Effector memory CD8-positive, alpha-beta T cell (primary cell): ENCODE measurements around the gene ACTMAP.
"Not testable (repeated sequence)": the region's sequence is repeated elsewhere in the genome, so short reads cannot be mapped to it uniquely, and the experiment has no call there.

Source experiments
- ATAC-seq: fragments of 150-1000 bp; cut with Tn5 transposase; replicated peaks from 2 replicates; pipeline ENCODE4 v1.10.0; 2021; ENCODE audit warnings: mild to moderate bottlenecking, moderate library complexity
- DNase-seq, 3 experiments: peaks; one replicate each; pipeline ENCODE4 v3.0.0; 2021
- H3K27ac Mint-ChIP-seq, 2 donors: one replicate each; pipeline ENCODE4 v1.8.0; 2022; ENCODE audit warnings: mild to moderate bottlenecking in 2 of 2, mixed read lengths in 2 of 2, moderate library complexity in 2 of 2
- H3K27me3 Mint-ChIP-seq, 2 donors: one replicate each; pipeline ENCODE4 v1.8.0; 2022; ENCODE audit warnings: mixed read lengths in 2 of 2
- H3K36me3 Mint-ChIP-seq: one replicate; pipeline ENCODE4 v1.8.0; 2022; ENCODE audit warnings: mild to moderate bottlenecking, moderate library complexity, mixed read lengths; ENCODE audit not compliant: insufficient read depth
- H3K4me1 Mint-ChIP-seq, 2 donors: one replicate each; pipeline ENCODE4 v1.8.0; 2022; ENCODE audit warnings: low read depth in 2 of 2, mixed read lengths in 2 of 2
- H3K4me3 Mint-ChIP-seq, 2 donors: one replicate each; pipeline ENCODE4 v1.8.0; 2022; ENCODE audit warnings: mild to moderate bottlenecking in 2 of 2, mixed read lengths in 2 of 2, moderate library complexity in 2 of 2
- H3K9me3 Mint-ChIP-seq, 2 donors: one replicate each; pipeline ENCODE4 v1.8.0; 2022; ENCODE audit warnings: mixed read lengths in 2 of 2

Gene ACTMAP

GRCh38 chr19:40733149-40733548 lies 17.1 kb downstream of the ACTMAP start:
- DNase-seq (no peak), ATAC-seq (no peak)
- Mint-ChIP-seq H3K4me1 (no peaks in the 10 kb centered on the region), H3K36me3 (peaks cover 44% of the 10 kb centered on the region), H3K9me3 (no peaks in the 10 kb centered on the region), H3K27me3 (no peaks in the 10 kb centered on the region), H3K27ac (peak overlapping the region in 1 of 2 donors; percentile 52), H3K4me3 (no peak overlapping the region)

- H3K9me3 Mint-ChIP-seq, DNase-seq, H3K27ac Mint-ChIP-seq, H3K27me3 Mint-ChIP-seq, H3K4me3 Mint-ChIP-seq, H3K4me1 Mint-ChIP-seq, ATAC-seq: not testable (repeated sequence)
- H3K36me3 Mint-ChIP-seq: peaks cover 41% of the 10 kb centered on the region
Observed at GRCh38 chr19:40732304-40732703, 18.0 kb downstream of the ACTMAP start.

- not testable (repeated sequence) for H3K4me3 Mint-ChIP-seq, H3K27ac Mint-ChIP-seq, DNase-seq, H3K27me3 Mint-ChIP-seq, ATAC-seq, H3K4me1 Mint-ChIP-seq, H3K9me3 Mint-ChIP-seq
- peaks cover 45% of the 10 kb centered on the region for H3K36me3 Mint-ChIP-seq
Observed at GRCh38 chr19:40730065-40730464, 20.2 kb downstream of the ACTMAP start.

- H3K27ac Mint-ChIP-seq: no peak overlapping the region
- no peak overlapping the region for H3K4me3 Mint-ChIP-seq
- peaks cover 5 to 19% of the 10 kb centered on the region in 2 donors for H3K4me1 Mint-ChIP-seq
- no peak for DNase-seq
- H3K9me3 Mint-ChIP-seq: no peaks in the 10 kb centered on the region
- no peak for ATAC-seq
- no peaks in the 10 kb centered on the region for H3K27me3 Mint-ChIP-seq
- H3K36me3 Mint-ChIP-seq: peaks cover 20% of the 10 kb centered on the region
Observed at GRCh38 chr19:40726279-40726678, 24.0 kb downstream of the ACTMAP start.

GRCh38 chr19:40724855-40725254 lies 25.4 kb downstream of the ACTMAP start:
- DNase-seq: no peak
- no peak overlapping the region for H3K27ac Mint-ChIP-seq
- peaks cover 16% of the 10 kb centered on the region for H3K36me3 Mint-ChIP-seq
- H3K4me1 Mint-ChIP-seq: peaks cover 17 to 32% of the 10 kb centered on the region in 2 donors
- no peaks in the 10 kb centered on the region for H3K27me3 Mint-ChIP-seq
- no peaks in the 10 kb centered on the region for H3K9me3 Mint-ChIP-seq
- no peak overlapping the region for H3K4me3 Mint-ChIP-seq
- ATAC-seq: no peak

GRCh38 chr19:40724315-40724714 lies 26.0 kb downstream of the ACTMAP start:
- no peak overlapping the region for H3K4me3 Mint-ChIP-seq

GRCh38 chr19:40723661-40724254 lies 26.5 kb downstream of the ACTMAP start:
- H3K4me1 Mint-ChIP-seq: peaks cover 22 to 37% of the 10 kb centered on the region in 2 donors
- no peaks in the 10 kb centered on the region for H3K9me3 Mint-ChIP-seq
- no peak overlapping the region for H3K27ac Mint-ChIP-seq
- H3K4me3 Mint-ChIP-seq: no peak overlapping the region
- H3K36me3 Mint-ChIP-seq: peaks cover 15% of the 10 kb centered on the region
- ATAC-seq: no peak
- no peaks in the 10 kb centered on the region for H3K27me3 Mint-ChIP-seq
- no peak for DNase-seq

More at GRCh38 chr19:40724315-40724714, 26.0 kb downstream of the ACTMAP start:
- peaks cover 18 to 37% of the 10 kb centered on the region in 2 donors for H3K4me1 Mint-ChIP-seq
- ATAC-seq (no peak), DNase-seq (no peak)
- H3K36me3 Mint-ChIP-seq: peaks cover 15% of the 10 kb centered on the region
- no peak overlapping the region for H3K27ac Mint-ChIP-seq
- no peaks in the 10 kb centered on the region for H3K27me3 Mint-ChIP-seq
- H3K9me3 Mint-ChIP-seq: no peaks in the 10 kb centered on the region

- peaks cover 35 to 42% of the 10 kb centered on the region in 2 donors for H3K4me1 Mint-ChIP-seq
- H3K9me3 Mint-ChIP-seq: no peaks in the 10 kb centered on the region
- no peaks in the 10 kb centered on the region for H3K27me3 Mint-ChIP-seq
- H3K27ac Mint-ChIP-seq: no peak overlapping the region
- peaks cover 10% of the 10 kb centered on the region for H3K36me3 Mint-ChIP-seq
- no peak for ATAC-seq
- H3K4me3 Mint-ChIP-seq: no peak overlapping the region
- DNase-seq: no peak
Observed at GRCh38 chr19:40721936-40722661, 28.2 kb downstream of the ACTMAP start.

GRCh38 chr19:40721140-40721486 lies 29.2 kb downstream of the ACTMAP start:
- H3K27ac Mint-ChIP-seq: peak overlapping the region; percentile 11 to 64
- ATAC-seq: no peak
- no peak for DNase-seq
- H3K4me1 Mint-ChIP-seq: peaks cover 37 to 49% of the 10 kb centered on the region in 2 donors
- H3K36me3 Mint-ChIP-seq: peaks cover 17% of the 10 kb centered on the region
- no peaks in the 10 kb centered on the region for H3K27me3 Mint-ChIP-seq
- no peaks in the 10 kb centered on the region for H3K9me3 Mint-ChIP-seq
- H3K4me3 Mint-ChIP-seq: peak overlapping the region; percentile 32 to 53

GRCh38 chr19:40719414-40719894 lies 30.8 kb downstream of the ACTMAP start:
- Mint-ChIP-seq H3K4me3 (peak overlapping the region; percentile 77 to 83), H3K27ac (peak overlapping the region; percentile 10 to 95), H3K4me1 (peaks cover 53 to 65% of the 10 kb centered on the region in 2 donors)

GRCh38 chr19:40718774-40719391 lies 31.4 kb downstream of the ACTMAP start:
- Mint-ChIP-seq H3K4me3 (peak overlapping the region; percentile 77 to 83), H3K36me3 (peaks cover 29% of the 10 kb centered on the region), H3K9me3 (no peaks in the 10 kb centered on the region), H3K4me1 (peaks cover 55 to 65% of the 10 kb centered on the region in 2 donors), H3K27me3 (no peaks in the 10 kb centered on the region), H3K27ac (peak overlapping the region; percentile 10 to 95)
- DNase-seq: no peak
- ATAC-seq: no peak

More at GRCh38 chr19:40719414-40719894, 30.8 kb downstream of the ACTMAP start:
- DNase-seq: no peak
- no peaks in the 10 kb centered on the region for H3K27me3 Mint-ChIP-seq
- H3K9me3 Mint-ChIP-seq: no peaks in the 10 kb centered on the region
- ATAC-seq: no peak
- H3K36me3 Mint-ChIP-seq: peaks cover 26% of the 10 kb centered on the region

GRCh38 chr19:40717880-40718773 lies 32.1 kb downstream of the ACTMAP start:
- Mint-ChIP-seq H3K4me1 (peaks cover 57 to 64% of the 10 kb centered on the region in 2 donors), H3K27me3 (no peaks in the 10 kb centered on the region), H3K36me3 (peaks cover 29% of the 10 kb centered on the region), H3K27ac (peak overlapping the region; percentile 95 to 99), H3K4me3 (peak overlapping the region; percentile 77 to 83), H3K9me3 (no peaks in the 10 kb centered on the region)
- DNase-seq (no peak), ATAC-seq (no peak)

- H3K27me3 Mint-ChIP-seq: no peaks in the 10 kb centered on the region
- peaks cover 36% of the 10 kb centered on the region for H3K36me3 Mint-ChIP-seq
- no peak for DNase-seq
- H3K4me3 Mint-ChIP-seq: peak overlapping the region; percentile 77 to 83
- H3K4me1 Mint-ChIP-seq: peaks cover 57 to 62% of the 10 kb centered on the region in 2 donors
- H3K27ac Mint-ChIP-seq: peak overlapping the region; percentile 95 to 99
- H3K9me3 Mint-ChIP-seq: no peaks in the 10 kb centered on the region
- ATAC-seq: no peak
Observed at GRCh38 chr19:40717325-40717879, 32.9 kb downstream of the ACTMAP start.
